Measurements from ENCODE around the gene CACUL1.

Gene CACUL1

GRCh38 chr10:118701529-118702323 lies 53.0 kb downstream of the CACUL1 start:
- TF ChIP-seq, protein P1, sequence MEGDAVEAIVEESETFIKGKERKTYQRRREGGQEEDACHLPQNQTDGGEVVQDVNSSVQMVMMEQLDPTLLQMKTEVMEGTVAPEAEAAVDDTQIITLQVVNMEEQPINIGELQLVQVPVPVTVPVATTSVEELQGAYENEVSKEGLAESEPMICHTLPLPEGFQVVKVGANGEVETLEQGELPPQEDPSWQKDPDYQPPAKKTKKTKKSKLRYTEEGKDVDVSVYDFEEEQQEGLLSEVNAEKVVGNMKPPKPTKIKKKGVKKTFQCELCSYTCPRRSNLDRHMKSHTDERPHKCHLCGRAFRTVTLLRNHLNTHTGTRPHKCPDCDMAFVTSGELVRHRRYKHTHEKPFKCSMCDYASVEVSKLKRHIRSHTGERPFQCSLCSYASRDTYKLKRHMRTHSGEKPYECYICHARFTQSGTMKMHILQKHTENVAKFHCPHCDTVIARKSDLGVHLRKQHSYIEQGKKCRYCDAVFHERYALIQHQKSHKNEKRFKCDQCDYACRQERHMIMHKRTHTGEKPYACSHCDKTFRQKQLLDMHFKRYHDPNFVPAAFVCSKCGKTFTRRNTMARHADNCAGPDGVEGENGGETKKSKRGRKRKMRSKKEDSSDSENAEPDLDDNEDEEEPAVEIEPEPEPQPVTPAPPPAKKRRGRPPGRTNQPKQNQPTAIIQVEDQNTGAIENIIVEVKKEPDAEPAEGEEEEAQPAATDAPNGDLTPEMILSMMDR (IDR thresholded peaks at IDR 0.05): no peak
- no peaks in the 10 kb centered on the region for H3K27me3 Mint-ChIP-seq (ENCODE audit: low read depth, poor library complexity)
- no peak overlapping the region for H3K27ac Mint-ChIP-seq
- DNase-seq: no peak
- H3K4me3 Mint-ChIP-seq: no peak overlapping the region
- H3K9me3 Mint-ChIP-seq: no peaks in the 10 kb centered on the region
- H3K36me3 Mint-ChIP-seq (ENCODE audit: low read depth): peaks cover 73% of the 10 kb centered on the region
- peaks cover 5% of the 10 kb centered on the region for H3K4me1 Mint-ChIP-seq

DNA sequence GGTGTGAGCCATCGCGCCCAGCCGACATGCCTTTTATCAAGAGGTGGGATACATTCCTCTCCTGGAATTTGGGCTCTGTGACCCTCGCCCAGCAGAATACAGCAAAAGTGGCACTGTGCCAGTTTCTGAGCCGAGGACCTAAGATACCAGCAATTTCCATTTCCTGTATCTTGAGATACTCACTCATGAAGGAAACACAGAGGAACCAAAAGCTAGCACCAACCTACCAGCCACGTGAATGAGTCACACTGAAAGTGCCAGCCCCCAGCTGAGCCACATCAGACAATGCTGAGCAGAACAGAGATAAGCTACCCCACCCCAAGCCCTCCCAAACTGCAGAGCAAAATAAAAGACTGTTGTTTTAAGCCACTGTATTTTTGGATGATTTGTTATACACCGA lies 56.3 kb downstream of the CACUL1 start:
- no peak overlapping the region for H3K27ac Mint-ChIP-seq
- no peaks in the 10 kb centered on the region for H3K27me3 Mint-ChIP-seq (ENCODE audit: low read depth, poor library complexity)
- H3K9me3 Mint-ChIP-seq: no peaks in the 10 kb centered on the region
- H3K4me1 Mint-ChIP-seq: peaks cover 5% of the 10 kb centered on the region
- DNase-seq: no peak
- TF ChIP-seq, protein P1 (IDR thresholded peaks at IDR 0.05): no peak
- peaks cover 69% of the 10 kb centered on the region for H3K36me3 Mint-ChIP-seq (ENCODE audit: low read depth)
- no peak overlapping the region for H3K4me3 Mint-ChIP-seq

- Mint-ChIP-seq H3K4me3 (no peak overlapping the region), H3K4me1 (no peaks in the 10 kb centered on the region), H3K9me3 (no peaks in the 10 kb centered on the region), H3K27ac (no peak overlapping the region), H3K36me3 (ENCODE audit: low read depth) (peaks cover 74% of the 10 kb centered on the region), H3K27me3 (ENCODE audit: low read depth, poor library complexity) (no peaks in the 10 kb centered on the region)
- TF ChIP-seq, protein P1 (IDR thresholded peaks at IDR 0.05): no peak
- no peak for DNase-seq
Observed at GRCh38 chr10:118694848-118695247, 59.9 kb downstream of the CACUL1 start.

- Mint-ChIP-seq H3K4me1 (no peaks in the 10 kb centered on the region), H3K27me3 (ENCODE audit: low read depth, poor library complexity) (no peaks in the 10 kb centered on the region), H3K4me3 (no peak overlapping the region), H3K9me3 (no peaks in the 10 kb centered on the region), H3K36me3 (ENCODE audit: low read depth) (peaks cover 77% of the 10 kb centered on the region), H3K27ac (no peak overlapping the region)
- TF ChIP-seq, protein P1 (IDR thresholded peaks at IDR 0.05): no peak
- DNase-seq: no peak
Observed at GRCh38 chr10:118692872-118693271, 61.9 kb downstream of the CACUL1 start.

DNA sequence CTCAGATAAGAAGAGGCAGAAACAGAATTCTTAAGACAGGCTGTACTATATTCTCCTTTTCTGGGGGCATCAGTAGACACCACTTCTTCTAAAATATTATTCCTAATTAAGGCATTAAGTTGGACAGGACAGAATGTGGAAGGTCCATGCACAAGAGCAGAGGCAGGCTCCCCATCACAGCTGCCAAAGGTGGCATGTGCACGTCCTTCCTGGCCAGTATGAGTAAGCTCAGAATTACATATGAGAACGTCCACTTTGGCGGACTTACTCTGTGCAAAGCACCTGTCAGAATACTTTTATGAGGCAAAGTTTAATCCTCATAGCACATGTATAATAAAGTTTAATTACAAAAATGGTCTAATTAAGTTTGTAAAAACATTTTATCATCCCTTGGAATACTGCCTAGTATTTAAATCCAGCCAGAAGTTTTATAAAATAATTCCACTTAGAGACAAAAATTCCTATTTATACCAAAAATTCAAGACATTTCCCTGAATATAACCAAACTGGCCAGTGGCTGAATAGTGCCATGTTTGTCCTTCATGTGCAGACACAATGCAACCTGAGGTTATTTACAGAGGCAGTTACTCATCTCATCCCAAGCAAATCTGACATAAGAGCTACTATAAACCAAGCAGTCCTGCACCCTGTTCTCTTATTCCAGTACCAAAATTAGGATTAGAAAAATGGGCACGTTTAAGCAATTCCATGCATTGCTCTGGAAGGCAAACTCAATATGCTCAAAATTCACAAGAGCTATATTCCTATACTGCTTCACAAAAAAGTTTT lies 65.5 kb downstream of the CACUL1 start:
- TF ChIP-seq, protein P1 (IDR thresholded peaks at IDR 0.05): no peak
- Mint-ChIP-seq H3K27ac (no peak overlapping the region), H3K4me3 (no peak overlapping the region), H3K4me1 (no peaks in the 10 kb centered on the region), H3K27me3 (ENCODE audit: low read depth, poor library complexity) (no peaks in the 10 kb centered on the region), H3K9me3 (no peaks in the 10 kb centered on the region), H3K36me3 (ENCODE audit: low read depth) (peaks cover 72% of the 10 kb centered on the region)
- no peak for DNase-seq

Measured in nephron progenitor cell (in vitro differentiated cells).